A549 (cell line): Measurements from ENCODE around the gene C3orf70.
"Not testable (repeated sequence)": the region's sequence is repeated elsewhere in the genome, so short reads cannot be mapped to it uniquely, and the experiment has no call there.

Experiments
- CBX8 ChIP-seq: fragments of 200-600 bp; sonication (generic); IDR thresholded peaks from 2 replicates; pipeline ENCODE4 v1.6.1; 2016
- E2F6 ChIP-seq: IDR thresholded peaks from 2 replicates; pipeline ENCODE4 v1.6.1; 2012; ENCODE audit warnings: low read depth, borderline replicate concordance
- ESRRA ChIP-seq: fragments of 150-350 bp; IDR thresholded peaks from 2 replicates; pipeline ENCODE4 v1.6.1; 2014; ENCODE audit warnings: mild to moderate bottlenecking, low read length, borderline replicate concordance
- FOSL2 ChIP-seq, 2 experiments: fragments of 450-650 bp in 1 of 2; fragments of >200 bp in 1 of 2; sonication (Bioruptor Twin) in 1 of 2; formaldehyde crosslinking; IDR thresholded peaks; 2 replicates each; pipeline versions ENCODE4 v1.5.0 to v1.6.1; 2016 to 2020; ENCODE audit warnings: mild to moderate bottlenecking in 1 of 2, moderate library complexity in 1 of 2
- JUN ChIP-seq, 2 experiments: fragments of >200 bp; sonication (Bioruptor Twin); formaldehyde crosslinking; IDR thresholded peaks; 2 replicates in 1 of 2; 3 replicates in 1 of 2; pipeline ENCODE4 v1.6.1; 2016 to 2017
- POLR2A ChIP-seq: IDR thresholded peaks from 2 replicates; pipeline ENCODE4 v1.6.1; 2012; ENCODE audit warnings: mild to moderate bottlenecking, low read length
- RAD21 ChIP-seq, 2 experiments: fragments of >200 bp in 1 of 2; sonication (Bioruptor Twin) in 1 of 2; formaldehyde crosslinking in 1 of 2; IDR thresholded peaks in 1 of 2; conservative IDR thresholded peaks in 1 of 2; 2 replicates in 1 of 2; 3 replicates in 1 of 2; pipeline ENCODE4 v1.6.1; 2012 to 2018; ENCODE audit warnings: inconsistent platforms in 1 of 2
- RFX5 ChIP-seq: fragments of 450-650 bp; IDR thresholded peaks from 2 replicates; pipeline ENCODE4 v1.7.1; 2014; ENCODE audit warnings: antibody characterized with exemption, mild to moderate bottlenecking, moderate library complexity
- USF2 ChIP-seq: fragments of 450-650 bp; IDR thresholded peaks from 2 replicates; pipeline ENCODE4 v1.6.1; 2014; ENCODE audit warnings: antibody characterized with exemption
- TF ChIP-seq, protein P1 (sequence below): fragments of >200 bp; sonication (Bioruptor Twin); formaldehyde crosslinking; IDR thresholded peaks from 3 replicates; pipeline ENCODE4 v1.5.1; 2016

DNA sequence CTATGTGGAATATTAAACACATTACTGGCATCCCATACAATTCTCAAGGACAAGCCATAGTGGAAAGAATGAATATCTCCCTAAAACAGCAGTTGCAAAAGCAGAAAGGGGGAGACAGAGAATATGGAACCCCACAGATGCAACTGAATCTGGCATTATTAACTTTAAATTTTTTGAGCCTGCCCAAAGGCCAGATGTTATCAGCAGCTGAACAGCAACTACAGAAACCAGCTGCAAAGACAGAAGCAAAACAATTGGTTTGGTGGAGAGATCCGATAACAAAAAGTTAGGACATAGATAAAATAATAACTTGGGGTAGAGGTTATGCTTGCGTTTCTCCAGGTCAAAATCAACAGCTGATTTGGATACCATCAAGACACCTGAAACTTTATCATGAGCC, 43.8 kb downstream of the C3orf70 start:
- not testable (repeated sequence) for TF ChIP-seq ESRRA; E2F6; RFX5; FOSL2 (IDR thresholded peaks at IDR 0.05); FOSL2 (CRISPR knock-in tag; IDR thresholded peaks at IDR 0.05); USF2; RAD21 (conservative IDR thresholded peaks at IDR 0.05 in 1 of 2, IDR thresholded peaks at IDR 0.05 in 1 of 2); JUN (IDR thresholded peaks at IDR 0.05); CBX8; POLR2A
- TF ChIP-seq, protein P1, sequence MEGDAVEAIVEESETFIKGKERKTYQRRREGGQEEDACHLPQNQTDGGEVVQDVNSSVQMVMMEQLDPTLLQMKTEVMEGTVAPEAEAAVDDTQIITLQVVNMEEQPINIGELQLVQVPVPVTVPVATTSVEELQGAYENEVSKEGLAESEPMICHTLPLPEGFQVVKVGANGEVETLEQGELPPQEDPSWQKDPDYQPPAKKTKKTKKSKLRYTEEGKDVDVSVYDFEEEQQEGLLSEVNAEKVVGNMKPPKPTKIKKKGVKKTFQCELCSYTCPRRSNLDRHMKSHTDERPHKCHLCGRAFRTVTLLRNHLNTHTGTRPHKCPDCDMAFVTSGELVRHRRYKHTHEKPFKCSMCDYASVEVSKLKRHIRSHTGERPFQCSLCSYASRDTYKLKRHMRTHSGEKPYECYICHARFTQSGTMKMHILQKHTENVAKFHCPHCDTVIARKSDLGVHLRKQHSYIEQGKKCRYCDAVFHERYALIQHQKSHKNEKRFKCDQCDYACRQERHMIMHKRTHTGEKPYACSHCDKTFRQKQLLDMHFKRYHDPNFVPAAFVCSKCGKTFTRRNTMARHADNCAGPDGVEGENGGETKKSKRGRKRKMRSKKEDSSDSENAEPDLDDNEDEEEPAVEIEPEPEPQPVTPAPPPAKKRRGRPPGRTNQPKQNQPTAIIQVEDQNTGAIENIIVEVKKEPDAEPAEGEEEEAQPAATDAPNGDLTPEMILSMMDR, result not testable (repeated sequence)
